Hepatocyte (in vitro differentiated cells): ENCODE results near the gene LRRFIP1.

Experiments used
- EZH2 ChIP-seq: fragments of 200-600 bp; sonication (generic); IDR thresholded peaks from 2 replicates; pipeline ENCODE4 v1.6.1; 2016; ENCODE audit warnings: antibody characterized with exemption, mild to moderate bottlenecking, borderline replicate concordance
- TF ChIP-seq, protein P1 (sequence below): fragments of 200-600 bp; sonication (generic); IDR thresholded peaks from 2 replicates; pipeline ENCODE4 v1.5.1; 2016; ENCODE audit warnings: antibody characterized with exemption, mild to moderate bottlenecking; ENCODE audit not compliant: poor library complexity

DNA sequence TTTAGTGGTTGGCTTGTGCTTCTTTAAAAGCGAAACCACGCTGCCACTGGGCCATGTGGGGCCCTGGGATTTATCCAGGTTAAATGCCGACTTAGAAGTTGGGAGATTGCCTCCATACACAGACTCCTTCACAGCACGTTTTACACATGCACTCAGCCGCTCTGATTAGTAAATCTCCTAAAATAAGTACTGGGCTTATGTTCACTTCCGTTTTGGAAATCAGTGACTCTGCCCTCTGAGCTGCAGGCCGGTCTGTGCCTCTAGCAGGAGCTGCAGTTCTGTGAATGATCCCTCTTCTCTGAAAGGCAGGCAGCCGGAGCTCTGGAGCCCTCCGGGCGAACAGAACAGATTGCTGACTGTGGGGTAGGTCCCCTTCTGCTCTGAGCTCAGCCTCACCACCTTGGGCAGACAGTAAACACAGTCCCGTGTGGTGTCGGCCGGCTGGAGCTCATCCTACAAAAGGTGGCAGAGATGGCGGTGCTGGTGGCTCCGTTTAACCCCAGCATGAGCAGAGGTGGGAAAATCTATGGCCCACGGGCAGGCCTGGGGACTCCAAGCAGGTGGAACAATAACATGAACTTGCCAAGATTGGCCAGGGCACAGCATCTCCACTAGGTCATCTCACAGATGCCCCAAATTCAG, 27.1 kb upstream of the LRRFIP1 start:
- TF ChIP-seq, protein P1, sequence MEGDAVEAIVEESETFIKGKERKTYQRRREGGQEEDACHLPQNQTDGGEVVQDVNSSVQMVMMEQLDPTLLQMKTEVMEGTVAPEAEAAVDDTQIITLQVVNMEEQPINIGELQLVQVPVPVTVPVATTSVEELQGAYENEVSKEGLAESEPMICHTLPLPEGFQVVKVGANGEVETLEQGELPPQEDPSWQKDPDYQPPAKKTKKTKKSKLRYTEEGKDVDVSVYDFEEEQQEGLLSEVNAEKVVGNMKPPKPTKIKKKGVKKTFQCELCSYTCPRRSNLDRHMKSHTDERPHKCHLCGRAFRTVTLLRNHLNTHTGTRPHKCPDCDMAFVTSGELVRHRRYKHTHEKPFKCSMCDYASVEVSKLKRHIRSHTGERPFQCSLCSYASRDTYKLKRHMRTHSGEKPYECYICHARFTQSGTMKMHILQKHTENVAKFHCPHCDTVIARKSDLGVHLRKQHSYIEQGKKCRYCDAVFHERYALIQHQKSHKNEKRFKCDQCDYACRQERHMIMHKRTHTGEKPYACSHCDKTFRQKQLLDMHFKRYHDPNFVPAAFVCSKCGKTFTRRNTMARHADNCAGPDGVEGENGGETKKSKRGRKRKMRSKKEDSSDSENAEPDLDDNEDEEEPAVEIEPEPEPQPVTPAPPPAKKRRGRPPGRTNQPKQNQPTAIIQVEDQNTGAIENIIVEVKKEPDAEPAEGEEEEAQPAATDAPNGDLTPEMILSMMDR, result peak; percentile 39
- TF ChIP-seq EZH2, result no peak
